GM20000 (cell line): ENCODE measurements around the gene SIT1.

Experiments used
- DNase-seq: peaks from one replicate; pipeline ENCODE4 v3.0.0; 2012; ENCODE audit warnings: low spot score
- TF ChIP-seq, protein P1 (sequence below): IDR thresholded peaks from 2 replicates; pipeline ENCODE4 v1.5.1; 2012; ENCODE audit warnings: mild to moderate bottlenecking, control low read depth; ENCODE audit errors: extremely low read depth, missing control alignments

The SIT1 gene

GRCh38 chr9:35673132-35674024 lies 22.6 kb upstream of the SIT1 start, which contains the start of gene CA9:
CA9 (plus strand) TSS chr9:35673928; CDS start chr9:35673960, 32 bp downstream.
- no peak for DNase-seq
- TF ChIP-seq, protein P1, sequence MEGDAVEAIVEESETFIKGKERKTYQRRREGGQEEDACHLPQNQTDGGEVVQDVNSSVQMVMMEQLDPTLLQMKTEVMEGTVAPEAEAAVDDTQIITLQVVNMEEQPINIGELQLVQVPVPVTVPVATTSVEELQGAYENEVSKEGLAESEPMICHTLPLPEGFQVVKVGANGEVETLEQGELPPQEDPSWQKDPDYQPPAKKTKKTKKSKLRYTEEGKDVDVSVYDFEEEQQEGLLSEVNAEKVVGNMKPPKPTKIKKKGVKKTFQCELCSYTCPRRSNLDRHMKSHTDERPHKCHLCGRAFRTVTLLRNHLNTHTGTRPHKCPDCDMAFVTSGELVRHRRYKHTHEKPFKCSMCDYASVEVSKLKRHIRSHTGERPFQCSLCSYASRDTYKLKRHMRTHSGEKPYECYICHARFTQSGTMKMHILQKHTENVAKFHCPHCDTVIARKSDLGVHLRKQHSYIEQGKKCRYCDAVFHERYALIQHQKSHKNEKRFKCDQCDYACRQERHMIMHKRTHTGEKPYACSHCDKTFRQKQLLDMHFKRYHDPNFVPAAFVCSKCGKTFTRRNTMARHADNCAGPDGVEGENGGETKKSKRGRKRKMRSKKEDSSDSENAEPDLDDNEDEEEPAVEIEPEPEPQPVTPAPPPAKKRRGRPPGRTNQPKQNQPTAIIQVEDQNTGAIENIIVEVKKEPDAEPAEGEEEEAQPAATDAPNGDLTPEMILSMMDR = no peak

DNA sequence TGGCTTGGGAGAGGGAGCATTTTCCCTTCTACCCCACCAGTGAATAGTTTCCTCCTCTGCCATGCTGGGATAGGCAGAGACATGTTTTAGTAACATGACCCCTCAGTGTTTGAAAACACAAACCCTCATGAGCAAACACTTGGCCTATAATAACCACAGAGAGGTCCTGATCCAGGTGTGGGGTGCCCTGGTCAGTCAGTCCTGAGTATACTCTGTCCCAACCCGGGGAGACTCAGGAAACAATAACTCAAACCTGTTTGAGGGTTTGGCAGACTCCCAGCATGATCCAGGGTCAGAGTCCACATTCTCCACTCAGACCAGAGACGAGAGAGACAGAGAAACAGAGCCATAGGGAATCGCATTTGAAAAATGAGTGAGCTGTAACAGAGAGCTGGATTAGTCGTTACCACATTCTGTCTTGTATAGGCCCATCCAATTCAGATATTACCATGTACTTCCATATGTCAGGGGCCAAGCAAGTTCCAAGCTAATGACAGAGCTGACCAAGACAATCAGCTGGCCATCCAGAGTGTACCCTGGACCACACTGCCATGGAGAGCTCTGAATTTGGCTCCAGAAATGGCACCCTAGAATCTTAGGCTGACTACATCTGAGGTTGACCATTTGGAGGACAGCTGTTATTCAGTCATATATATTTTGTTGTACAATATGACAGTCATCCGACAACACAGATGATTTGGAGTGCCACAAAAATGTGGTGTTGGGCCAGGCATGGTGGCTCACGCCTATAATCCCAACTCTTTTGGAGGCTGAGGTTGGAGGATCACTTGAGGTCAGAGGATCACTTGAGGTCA lies 18.8 kb upstream of the SIT1 start:
- TF ChIP-seq, protein P1 = no peak
- DNase-seq = no peak

DNA sequence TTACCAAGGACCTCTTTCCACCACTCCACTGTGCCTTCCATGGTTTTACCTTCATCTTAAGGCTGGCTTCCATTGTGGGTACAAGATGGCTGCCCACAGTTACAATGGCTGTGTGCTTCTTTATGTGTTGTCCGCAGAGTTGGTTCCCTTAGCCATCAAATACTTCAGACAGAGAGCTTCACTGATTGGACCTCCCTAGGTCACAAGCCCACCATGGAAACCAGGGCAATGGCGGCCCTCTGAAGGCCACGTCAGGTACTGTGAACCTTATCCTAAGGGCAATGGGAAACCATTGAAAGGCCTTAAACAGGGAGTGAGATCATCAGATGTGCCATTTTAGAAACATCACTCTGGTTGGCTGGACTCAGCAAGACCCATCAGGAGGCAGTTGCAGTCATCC lies 17.2 kb upstream of the SIT1 start:
- DNase-seq = no peak
- TF ChIP-seq, protein P1 = no peak

GRCh38 chr9:35666549-35666948 lies 15.8 kb upstream of the SIT1 start:
- TF ChIP-seq, protein P1 = no peak
- DNase-seq = no peak

DNA sequence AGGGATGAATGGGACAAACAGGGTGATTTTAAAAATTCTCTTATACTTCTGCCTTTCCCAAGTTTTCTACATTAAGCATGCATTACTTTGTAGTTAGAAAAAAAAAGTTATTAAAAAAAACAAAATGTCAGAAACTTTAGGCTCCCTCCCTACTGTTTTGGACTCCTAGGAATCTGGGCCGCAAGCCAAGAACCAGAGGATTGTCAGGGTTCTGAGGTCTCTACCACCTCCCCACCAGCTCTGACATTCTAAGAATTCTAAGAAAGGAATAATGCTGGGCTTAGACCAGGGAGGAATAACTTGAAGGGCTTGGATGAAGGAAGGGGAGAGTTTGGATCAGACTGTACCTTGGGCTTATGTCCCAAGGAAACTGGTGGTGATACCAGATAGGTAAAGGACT lies 15.3 kb upstream of the SIT1 start:
- TF ChIP-seq, protein P1 = no peak
- no peak for DNase-seq

GRCh38 chr9:35665471-35665818 lies 14.7 kb upstream of the SIT1 start:
- DNase-seq = no peak
- TF ChIP-seq, protein P1 = no peak
